Central memory CD4-positive, alpha-beta T cell (primary cell): ENCODE results near the gene DCN.

Source experiments
- DNase-seq: peaks from one replicate; pipeline ENCODE4 v3.0.0; 2022

The DCN gene

DNA sequence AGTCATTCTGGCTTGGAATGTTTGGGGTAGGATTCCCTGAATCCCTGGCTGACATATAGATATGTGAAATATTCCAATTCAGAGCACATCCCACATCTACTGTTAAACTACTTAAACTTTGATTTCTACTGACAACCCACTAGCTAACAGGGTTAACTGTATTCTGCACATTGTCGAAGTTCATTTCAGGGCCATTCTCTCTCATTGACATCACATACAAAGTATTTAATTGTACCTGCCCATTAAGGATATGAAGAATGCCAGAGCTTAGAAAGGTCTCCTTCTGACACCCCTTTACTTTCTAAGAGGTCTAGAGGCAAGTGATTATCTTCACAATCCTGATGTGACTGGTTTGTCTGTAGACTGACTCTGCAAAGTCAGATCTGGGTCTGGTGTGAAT is 2.8 kb upstream of the DCN start:
- DNase-seq = no peak

DNA sequence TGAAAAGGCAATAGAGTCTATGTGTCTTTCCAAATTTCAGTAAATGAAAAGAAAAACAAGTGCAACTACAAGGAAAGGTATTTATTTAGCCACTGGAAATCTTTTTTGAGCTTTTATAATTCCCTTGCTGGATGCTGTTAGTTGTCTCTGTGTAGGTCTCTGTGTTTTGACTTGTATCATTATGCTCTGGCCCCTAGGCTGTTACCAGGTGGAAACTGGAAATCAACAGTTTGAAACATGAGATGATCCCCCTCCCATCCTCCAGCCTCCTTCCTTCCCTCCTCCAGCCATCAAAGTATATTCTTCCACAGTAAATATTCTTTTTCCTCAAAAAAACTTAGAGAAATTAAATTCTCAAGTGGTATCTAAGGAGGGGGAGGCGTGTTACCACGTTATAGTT is 934 bp upstream of the DCN start:
- no peak for DNase-seq

DNA sequence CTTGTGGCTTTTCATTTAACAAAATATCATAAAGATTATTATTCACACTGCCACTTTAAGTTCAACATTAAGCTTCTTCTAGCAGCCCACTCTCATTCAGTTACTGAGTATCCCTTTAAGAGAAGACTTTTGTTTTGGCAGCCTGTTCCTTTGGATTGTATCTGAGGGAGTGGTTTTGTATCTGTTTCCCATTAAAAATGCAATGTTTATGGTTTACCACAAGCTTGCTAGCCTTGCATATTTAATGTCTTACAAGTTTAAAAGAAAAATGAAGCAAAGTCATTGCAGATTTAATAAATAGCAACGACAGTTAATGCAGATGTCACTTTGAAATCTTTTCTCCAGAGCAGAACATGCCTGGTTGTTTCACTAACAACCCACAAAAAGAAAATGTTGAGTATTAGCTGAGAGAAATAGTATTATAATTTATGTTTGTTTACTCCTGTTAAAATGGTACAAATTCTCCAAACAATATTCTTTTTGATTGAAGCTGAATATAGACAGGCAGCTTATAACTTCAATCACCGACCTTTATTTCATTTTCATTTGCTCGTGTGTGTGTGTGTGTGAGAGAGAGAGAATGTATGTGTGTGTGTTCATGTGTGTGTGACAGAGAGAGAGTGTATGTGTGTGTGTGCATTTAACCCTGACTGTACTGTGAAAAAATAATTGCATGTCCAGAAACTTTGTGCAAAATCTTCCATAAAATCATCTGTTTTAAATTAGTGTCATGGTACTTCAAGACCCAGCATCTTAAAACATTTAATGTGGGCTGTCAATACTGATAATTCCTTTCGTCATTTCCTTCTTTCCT is 1.8 kb downstream of the DCN start:
- DNase-seq = no peak

DNA sequence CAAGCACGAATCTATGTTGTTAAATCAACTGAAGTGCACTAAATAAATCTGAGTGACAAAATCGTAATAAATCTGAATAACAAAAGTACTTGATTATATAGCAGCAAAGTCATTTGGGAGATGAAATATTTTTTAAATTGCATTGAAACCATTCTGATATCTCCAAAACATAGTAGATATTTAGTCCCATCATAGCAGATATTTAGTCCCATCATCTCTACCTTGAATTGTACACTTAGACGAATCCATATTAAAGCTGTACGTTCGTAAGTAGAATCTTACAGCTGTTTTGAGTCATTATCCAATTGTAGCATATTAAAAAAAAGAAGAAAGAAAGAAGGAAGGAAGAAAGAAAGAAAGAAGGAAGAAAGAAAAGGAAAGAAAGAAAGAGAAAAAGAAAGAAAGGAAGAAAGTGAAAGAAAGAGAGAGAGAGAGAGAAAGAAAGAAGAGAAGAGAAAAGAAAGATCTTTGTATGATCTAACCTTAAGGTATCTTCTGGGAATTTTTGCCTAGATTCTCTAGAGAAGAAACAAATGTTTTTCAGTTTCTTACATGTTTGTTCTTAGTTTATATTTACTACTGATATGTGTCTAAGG is 2.6 kb downstream of the DCN start:
- no peak for DNase-seq

DNA sequence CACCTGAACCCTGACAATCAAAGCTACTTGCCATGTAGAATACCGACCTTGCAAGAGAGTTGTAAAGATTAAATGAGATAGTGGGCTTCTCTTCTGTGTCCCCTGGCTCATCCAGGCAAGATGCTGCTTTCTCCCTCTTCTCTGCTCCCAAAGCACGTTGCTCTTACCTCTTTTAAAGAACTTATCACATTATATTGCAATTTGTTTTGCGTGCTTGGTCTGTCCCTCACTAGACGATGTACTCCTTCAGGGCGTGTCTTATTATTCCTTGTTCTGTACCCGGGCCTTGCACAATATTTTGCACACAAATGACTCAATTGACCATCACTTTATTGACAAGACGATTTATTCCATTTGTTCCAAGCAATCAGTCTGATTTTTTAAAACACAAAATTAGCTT is 3.3 kb downstream of the DCN start:
- no peak for DNase-seq

DNA sequence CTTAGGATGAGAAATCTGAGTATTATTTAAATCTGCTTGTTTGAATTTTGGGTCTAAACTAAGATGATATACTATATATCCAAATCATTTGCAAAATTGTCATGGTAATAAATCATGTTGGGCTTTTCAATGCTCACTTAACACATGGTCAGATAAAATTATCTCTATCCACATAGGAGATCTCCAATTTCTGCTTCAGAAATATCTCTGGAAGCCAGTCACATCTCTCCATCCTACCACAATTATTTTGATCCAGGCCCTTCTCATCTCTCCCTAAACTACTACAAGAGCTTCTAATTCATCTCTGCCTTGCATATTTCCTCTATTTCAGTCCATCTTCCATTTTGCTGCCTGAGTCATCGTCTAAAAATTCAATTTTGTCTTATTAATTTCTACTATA is 3.8 kb downstream of the DCN start:
- DNase-seq = no peak

DNA sequence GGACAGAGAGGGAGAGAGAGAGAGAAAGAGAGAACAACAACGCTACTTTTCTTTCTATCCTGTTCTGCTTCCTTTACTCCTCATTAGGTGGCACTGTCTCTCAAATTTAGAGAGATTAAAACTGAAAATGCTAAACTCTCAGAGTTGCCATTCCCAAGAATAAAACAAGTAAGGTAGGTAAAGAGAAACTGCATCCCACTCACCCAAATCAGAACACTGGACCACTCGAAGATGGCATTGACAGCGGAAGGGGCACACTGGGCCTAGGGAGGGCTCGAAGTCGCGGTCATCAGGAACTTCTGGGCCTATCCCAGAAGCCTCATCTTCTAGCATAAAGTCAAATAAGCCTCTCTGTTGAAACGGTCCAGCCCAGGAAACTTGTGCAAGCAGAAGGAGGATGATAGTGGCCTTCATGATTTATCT is 4.5 kb downstream of the DCN start:
- peak; percentile 0 for DNase-seq

DNA sequence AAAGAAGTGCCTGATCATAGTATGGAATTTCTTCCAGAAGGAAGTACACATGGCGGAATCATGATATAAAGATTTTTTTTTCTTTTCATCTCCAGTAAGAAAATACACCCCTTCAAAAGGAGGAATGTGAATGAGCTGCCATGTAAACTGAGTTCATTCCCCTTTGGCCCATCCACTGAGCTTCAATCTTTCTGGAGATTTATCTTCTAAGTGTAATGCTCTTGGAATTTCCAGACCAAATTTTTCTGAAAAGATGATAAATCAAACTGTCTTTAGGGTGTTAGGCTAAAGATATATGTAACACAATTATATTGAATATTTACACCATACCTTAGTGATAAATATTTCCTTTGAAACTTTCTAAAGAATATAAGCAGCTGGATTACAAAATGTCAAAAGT is 5.2 kb downstream of the DCN start:
- DNase-seq = no peak

DNA sequence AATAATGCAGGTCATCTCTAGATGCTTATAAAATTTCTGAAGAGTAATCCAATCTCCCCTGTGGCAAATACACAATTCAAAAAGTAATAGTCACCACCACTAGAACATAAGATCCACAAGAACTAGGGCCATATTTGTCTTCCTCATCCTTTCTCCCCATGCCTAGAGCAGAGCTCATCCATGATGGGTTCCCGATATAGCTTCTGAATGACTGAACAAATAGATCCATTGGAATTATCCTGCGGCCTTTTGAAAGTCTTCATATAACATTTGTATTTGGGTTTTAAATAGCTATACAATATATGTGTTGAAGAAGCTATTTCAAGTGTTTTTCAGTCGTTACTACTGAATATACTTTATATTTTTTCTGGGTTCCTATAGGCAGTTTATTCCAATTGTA is 5.7 kb downstream of the DCN start:
- DNase-seq = no peak

DNA sequence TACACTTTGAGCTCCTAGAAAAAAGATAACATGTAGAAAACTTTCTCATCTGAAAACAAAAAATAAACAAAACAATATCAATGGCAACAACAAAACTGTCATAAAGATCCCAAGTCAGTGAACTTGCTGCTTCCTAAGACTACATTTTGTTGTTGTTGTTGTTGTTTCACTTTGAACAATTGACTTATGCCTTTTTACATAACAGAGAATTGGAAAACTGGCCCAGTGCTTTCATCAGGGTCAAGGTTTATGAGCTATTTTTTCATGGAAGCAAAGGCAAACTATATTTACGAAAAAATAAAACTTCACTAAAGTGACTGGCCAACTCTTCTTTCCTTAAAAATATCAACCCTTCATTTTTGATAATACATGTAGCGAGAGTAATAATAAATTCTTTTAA is 6.3 kb downstream of the DCN start:
- DNase-seq = no peak

DNA sequence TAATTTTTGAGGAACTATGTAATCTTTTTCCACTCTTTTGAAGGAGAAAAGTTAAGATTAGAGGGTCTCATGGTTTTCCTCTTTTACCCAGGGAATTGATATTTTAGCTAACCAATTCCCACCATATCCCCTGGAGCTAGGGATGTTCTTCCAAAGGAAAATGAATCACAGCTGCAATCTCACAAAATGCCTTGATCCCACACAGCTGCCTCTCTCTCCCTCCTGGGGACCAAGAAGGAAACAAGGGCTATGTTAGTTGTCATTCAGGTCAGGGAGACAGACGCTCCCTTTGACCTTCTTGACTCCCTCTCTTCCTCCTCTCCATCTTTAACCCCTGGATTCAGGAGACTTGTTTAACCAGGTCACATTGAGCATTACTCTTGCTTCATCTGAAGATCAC is 9.5 kb downstream of the DCN start:
- DNase-seq = no peak

DNA sequence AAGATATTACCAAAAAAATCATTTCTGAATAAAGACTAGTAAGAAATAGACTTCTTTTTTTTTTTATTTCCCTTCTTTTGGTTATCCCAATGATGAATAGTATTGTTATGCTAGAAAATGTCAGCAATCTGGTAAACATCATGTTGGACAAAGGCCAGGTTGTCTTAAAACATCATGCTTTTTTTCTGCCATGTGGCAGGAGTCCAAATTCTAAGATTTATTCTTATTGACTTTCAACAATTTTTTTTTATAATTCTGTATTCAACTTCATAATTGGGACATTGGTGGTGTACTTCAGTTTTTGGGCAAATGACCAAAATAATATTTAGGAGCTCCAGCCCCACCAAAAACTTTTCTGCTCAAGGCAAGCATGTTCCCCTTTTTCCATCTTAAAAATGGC is 10.5 kb downstream of the DCN start:
- no peak for DNase-seq

DNA sequence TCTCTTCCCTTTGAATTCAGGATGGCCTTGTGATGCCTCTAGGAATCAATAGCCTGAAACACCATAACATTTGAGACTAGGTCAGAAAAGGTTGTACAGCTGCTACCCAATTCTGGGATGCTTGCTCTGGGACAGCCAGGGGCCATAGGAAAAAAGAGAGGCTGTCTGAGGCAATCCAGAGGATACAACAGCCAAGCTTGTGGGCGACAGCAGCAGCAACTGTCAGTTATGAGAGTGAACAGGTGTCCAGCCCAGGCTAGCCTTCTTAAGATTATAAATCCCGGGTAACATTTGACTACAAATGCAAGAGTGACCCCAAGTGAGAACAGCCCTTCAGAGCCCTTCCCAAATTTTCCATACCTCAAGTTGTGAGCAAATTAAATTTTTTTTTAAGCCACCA is 11.1 kb downstream of the DCN start:
- DNase-seq = no peak

DNA sequence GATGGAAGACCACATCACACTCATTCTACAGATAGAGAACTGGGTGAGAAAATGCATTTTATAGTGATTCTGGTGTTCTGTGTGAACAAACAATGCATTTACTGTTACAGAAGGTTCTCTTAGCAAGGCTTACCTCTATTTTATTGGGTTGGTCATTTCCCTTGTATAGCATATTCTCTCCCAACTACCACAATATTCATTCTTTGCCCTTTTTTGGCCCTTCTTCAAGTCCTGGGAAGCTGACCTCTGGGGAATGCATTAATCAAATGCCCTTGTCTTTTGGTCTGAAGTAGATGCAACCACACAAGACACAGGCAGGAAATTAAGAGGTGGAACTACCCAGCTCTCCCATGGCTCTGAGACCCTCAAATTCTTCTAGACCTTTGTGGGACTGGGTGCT is 19.5 kb downstream of the DCN start:
- DNase-seq = no peak

DNA sequence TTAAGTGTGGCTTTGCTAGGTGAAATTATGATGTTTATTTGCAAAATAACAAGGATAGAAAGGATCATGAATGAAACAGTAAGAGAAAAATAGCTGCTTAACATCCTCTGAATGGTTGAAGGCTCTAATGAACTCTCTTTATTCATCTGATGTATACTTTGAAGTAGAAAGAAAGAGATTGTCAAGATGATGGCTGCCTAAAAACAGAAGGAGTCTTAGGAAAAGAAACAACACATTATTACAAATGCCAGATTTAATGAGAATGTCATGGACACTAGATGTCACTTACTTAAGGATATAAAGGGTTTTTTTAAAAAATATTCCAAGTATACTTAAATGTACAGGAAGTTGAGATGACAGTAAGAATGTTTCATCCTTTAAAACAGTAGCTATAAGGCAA is 21.6 kb downstream of the DCN start:
- DNase-seq = no peak

DNA sequence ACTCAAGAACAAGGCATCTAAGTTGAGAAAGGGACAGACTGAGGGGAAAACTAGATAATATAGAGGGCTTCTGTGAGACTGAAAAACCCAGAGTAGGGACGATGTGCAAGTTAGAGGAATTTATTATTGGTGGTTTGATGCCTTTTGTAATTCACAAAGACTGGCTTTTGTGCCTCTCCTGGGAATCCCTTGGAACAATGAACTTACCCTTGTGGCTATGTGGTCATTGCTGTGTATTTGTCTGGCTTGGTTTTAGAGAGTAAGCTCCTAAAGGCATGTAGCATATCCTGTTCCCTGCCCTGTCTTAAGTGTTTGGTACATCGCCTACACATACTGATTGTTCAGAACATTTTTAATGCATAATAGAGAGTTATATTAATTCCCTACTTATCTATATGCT is 26.6 kb downstream of the DCN start:
- no peak for DNase-seq

DNA sequence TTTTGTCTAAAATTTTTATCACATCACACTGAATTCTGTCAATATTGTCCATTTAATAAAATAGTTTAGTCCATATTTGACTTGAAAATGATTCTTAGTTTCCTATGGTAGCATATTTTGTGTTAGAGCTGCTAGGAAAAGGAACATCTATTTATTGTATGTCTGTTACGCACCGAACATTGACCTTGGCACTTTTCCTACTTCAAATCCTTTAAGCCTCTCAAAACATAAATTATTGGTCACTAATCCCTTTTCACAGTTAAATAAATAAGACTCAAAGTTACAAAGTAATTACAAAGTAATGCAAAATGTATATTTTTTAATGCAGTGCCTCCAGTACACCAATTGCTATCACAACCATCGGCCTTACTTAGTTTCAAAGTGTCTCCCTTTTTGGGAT is 28.5 kb downstream of the DCN start:
- no peak for DNase-seq

DNA sequence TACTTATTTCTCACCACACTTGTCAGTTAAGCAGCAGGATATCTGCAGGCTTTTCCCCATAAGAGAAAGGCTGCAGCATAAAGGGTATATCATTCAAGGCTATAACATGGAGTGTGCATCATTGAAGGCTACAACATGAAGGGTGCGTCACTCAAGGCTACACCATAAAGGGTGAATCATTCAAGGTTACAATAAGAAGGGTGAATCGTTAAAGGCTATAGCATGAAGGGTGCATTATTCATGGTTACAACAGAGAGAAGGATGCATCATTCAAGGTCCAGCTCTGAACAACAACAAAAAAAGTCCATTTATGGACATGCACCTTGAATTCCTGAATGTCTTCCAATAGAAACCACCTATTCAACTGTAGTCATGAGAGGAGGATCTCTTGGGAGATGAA is 38.6 kb downstream of the DCN start:
- DNase-seq = no peak

DNA sequence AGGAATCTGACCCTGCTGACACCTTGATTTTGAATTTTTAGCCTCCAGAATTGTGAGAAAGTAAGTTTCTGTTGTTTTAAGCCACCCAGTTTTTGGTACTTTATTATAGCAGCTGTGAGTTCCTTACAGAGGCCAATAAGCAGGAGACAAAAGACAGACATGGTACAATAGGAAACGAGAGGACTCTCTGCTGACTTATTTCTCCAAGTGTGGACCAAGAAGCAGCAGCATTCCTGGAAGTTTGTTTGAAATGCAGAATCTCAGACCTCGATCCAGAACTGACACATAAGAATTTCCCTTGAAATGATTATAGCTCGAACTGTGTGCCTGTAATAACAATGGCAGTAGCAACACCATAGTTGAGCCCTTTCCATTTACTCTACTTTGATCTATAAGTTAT is 39.4 kb downstream of the DCN start:
- DNase-seq = no peak

DNA sequence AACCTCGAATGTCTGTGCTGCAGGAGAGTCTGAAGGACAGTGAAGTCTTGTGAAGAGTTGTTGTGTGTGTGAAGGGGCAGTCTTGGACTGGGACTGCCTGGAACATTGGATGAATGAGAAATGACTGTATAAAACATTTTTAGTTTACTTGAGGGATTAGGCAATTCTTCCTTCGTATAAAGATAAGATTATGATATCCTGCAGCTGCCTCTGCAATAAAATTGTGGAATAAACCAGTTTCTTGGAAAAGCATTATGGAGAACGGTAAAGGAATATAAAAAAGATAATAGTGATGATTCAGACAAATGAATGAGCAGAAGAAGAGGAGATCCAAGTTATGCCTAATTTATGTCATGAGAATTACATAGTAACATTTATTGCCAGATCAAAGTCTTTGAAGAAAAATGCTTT is 40.4 kb downstream of the DCN start:
- no peak for DNase-seq

DNA sequence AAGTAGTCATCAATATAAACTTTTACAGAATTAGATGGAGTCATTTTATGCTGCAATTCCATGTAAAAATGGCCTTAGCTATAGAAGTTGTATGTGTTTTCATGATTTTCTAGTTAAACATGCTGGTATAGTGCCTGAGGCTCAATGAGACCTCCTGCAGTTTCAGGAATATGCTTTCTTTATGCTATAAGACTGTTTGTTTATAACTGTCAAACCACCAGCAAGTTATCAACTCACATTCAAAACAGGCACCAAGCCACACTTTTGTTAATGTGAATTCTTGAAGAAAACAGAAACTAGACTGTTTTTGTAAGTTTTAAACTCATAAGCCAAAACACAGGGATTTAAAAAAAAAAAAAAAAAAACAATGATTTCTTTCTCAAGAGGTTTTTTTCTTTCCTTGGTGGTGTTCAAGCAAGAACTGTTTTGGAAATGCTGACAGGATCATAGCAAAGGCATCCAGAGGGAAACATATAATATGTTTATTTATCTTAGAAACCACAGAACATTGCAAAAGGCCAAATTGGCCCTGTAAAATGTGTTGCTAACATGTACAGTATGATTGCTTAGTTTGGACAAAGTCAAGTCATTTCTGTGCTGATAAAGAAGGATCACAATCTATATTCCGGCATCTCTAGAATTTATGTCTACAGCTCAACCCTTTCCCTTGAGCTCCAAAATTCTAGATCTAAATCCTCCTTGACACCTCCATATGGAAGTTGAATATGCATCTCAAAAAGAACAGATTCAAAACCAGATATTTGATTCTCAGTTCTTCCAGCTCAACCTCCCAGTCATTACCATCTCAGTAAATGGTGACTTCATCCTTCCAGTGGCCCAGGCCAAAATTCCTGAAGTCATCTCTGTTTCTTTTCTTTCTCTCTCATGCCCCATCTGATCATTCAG is 42.3 kb downstream of the DCN start:
- DNase-seq = no peak

DNA sequence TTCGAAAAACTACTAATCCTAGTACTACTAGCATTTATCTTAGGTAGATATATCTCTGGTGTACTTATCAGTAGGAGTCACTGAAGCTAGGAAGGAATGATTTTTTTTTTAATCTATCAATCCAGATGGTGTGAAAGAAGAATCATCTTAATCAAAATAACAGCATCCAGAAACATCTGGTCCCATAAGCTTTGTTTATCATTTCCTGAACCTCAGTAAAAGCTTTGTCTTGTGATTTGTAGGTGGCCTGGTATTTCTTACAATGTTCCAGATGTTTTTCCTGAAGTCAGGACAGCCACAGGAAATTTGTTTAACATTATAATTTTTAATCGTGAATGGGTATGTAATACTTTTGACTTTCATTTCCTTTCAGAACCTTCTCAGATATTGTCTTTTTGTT is 43.3 kb downstream of the DCN start:
- DNase-seq = no peak

DNA sequence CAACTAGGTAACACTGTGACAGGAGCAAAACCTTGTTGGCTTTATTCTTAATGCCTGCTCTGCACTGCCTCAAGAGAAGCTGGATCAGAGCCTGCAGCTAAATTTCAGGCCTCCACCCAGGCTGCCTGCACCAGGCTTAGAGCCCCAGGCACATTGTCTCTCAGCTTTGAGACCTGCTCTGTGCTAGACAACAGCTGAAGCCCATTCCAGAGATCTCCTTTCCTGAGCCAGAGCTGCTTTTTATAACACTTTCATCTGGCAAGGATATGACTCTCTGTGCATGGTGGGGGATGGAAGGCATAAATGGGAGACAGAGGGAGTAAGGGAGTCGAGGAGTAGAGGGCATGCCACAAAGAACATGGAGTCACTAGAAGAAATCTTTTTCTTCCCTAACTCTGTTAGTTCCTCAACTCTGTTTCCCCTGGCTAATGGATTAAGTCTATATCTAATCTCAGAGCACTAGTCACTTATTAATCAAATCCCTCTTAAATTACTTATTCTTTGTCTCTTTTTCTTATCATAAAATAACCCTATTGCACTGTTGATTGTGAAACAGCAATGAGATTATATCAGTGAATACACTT is 44.2 kb downstream of the DCN start:
- no peak for DNase-seq

DNA sequence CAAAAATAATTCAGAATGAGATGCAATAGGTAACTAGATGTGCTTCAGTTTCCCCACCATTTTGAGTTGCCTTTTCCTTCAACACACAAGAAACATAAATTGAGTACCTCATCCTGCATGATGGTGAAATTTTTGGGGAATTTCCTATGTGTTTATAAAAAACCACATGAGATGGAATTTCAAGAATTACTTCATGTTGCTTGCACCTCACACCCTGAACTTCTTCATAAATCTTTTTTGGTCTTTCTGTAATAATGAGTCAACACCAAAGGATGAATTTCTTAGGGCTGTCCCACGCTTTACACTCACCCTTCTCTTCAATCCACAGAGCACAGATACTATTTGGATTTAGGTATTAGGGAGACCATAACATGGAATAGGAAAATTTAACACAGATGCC is 48.7 kb downstream of the DCN start:
- no peak for DNase-seq
